Measurements from ENCODE around the gene OXGR1. TPM values are rescaled to one million over a fixed set of nuclear protein-coding genes. Genes with fewer than 3 reads are reported as not detected.

Gene OXGR1
- total and polyA plus RNA-seq, 10 of the 15 experiments (the other 5 are each of a cell fraction or from before 2014, with no cell fraction given), result 0.05 TPM; not detected in 9

DNA sequence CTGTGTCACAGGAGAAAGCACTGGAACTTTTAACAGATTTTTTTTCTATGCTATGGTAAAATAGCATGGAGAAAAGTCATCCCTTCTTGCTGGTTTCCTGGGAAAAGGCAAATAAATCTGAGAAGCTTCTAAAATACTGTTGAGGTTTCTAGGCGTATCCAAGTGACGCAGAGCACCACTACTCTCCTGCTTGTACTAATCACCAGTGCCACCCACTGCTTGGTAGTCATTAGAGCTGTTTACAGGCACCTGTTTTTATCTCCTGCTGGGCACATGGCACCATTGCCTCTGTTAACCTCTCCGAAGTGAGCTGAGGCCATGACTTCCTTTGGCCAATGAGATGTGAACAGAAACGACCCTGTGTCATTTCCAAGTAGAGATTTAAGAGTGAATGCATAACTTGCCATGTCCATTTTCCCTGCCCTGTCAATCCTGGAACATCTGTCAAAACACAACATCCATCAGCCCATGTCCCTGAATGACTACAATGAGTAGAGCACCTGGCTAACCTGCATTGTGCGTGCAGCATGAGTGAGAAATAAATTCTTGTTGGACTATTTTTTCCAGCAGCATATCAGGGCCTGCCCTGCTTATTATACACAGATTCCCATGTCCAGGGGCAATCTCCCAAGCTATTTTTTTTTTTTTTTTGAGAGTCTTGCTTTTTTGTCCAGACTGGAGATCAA, 17.3 kb upstream of the OXGR1 start:
- no peaks in the 10 kb centered on the region for H3K9me3 ChIP-seq (replicated peaks; ENCODE audit: control insufficient read depth, insufficient read depth, low read length)
- in situ Hi-C loops (cut with MboI) (no loop called here), intact Hi-C loops (cut with micrococcal nuclease; ENCODE audit: unreplicated experiment) (loop anchor here (10.0 kb wide), 1 partner anchor 793 kb away; no protein-coding TSS in a partner anchor)
- H3K4me3 ChIP-seq, result no peak overlapping the region
- BruUV-seq (replicated peaks), result no TSS peak
- RAD21 ChIA-PET (ENCODE audit: unreplicated experiment), result no interaction called here
- no peak overlapping the region for H3K27ac ChIP-seq (ENCODE audit: control insufficient read depth, insufficient read depth)
- H3K27me3 ChIP-seq (replicated peaks in 1 of 2; ENCODE audit: control insufficient read depth in 2 of 2, insufficient read depth in 2 of 2, low read length in 1 of 2), result no peaks in the 10 kb centered on the region
- H3K4me2 ChIP-seq (ENCODE audit: control insufficient read depth, insufficient read depth), result no peak overlapping the region
- TF ChIP-seq NRF1 (conservative IDR thresholded peaks at IDR 0.05; ENCODE audit: low read depth, low read length), result no peak
- no peak for TF ChIP-seq ZNF384 (IDR thresholded peaks at IDR 0.05; ENCODE audit: borderline replicate concordance, low read depth, low read length)
- no peak for TF ChIP-seq BMI1 (IDR thresholded peaks at IDR 0.05; ENCODE audit: borderline replicate concordance)
- TF ChIP-seq, protein P1, sequence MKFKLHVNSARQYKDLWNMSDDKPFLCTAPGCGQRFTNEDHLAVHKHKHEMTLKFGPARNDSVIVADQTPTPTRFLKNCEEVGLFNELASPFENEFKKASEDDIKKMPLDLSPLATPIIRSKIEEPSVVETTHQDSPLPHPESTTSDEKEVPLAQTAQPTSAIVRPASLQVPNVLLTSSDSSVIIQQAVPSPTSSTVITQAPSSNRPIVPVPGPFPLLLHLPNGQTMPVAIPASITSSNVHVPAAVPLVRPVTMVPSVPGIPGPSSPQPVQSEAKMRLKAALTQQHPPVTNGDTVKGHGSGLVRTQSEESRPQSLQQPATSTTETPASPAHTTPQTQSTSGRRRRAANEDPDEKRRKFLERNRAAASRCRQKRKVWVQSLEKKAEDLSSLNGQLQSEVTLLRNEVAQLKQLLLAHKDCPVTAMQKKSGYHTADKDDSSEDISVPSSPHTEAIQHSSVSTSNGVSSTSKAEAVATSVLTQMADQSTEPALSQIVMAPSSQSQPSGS (IDR thresholded peaks at IDR 0.05; ENCODE audit: low read length), result no peak
- no peak for ATAC-seq
- 18% methylated on average over 5 of the region's 5 CpGs for WGBS (ENCODE audit: insufficient coverage, insufficient replicate concordance, low lambda C conversion rate, missing lambda C conversion rate)
- no peaks in the 10 kb centered on the region for H3K79me2 ChIP-seq (ENCODE audit: control insufficient read depth, insufficient read depth, low read length)
- no peaks in the 10 kb centered on the region for H4K20me1 ChIP-seq (ENCODE audit: control insufficient read depth, insufficient read depth)
- CTCF ChIA-PET, result interaction anchor here (0.6 kb wide), 1 partner anchor 1351 kb away, joined by 3 read pairs; no protein-coding TSS in a partner anchor
- no peak for FAIRE-seq
- POLR2A ChIA-PET, result no interaction called here
- DNase-seq (ENCODE audit: low read depth, low spot score), result no peak
- H2AFZ ChIP-seq (ENCODE audit: control insufficient read depth, low read depth, low read length), result no peak overlapping the region
- SMC1A ChIA-PET (ENCODE audit: uncharacterized antibody, unreplicated experiment), result interaction anchor here (0.6 kb wide), 1 partner anchor 1106 kb away, joined by 3 read pairs; no protein-coding TSS in a partner anchor
- H3K9ac ChIP-seq (ENCODE audit: control insufficient read depth, insufficient read depth, low read length), result no peak overlapping the region
- H3K4me1 ChIP-seq (ENCODE audit: control insufficient read depth, insufficient read depth, low read length), result no peaks in the 10 kb centered on the region
- no peaks in the 10 kb centered on the region for H3K36me3 ChIP-seq (ENCODE audit: control insufficient read depth in 2 of 2, insufficient read depth in 2 of 2, low read length in 1 of 2)

DNA sequence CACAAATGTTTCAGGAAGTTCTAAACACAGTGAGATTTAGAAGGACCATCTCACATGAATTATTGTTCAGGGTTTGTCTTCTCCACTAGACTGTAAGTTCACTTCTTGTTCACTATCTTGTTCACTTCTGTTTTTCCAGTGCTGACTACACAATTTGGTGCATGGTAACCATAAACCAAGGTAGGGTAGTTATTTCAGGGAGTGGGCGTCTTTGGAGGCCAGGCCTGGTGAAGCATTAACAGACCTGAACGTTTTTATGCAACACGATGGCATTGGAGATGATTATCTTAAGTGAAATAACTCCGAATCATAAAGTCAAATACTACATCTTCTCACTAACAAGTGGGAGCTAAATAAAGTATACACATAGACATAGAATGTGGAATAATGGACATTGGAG, 14.4 kb upstream of the OXGR1 start:
- H3K27ac ChIP-seq (ENCODE audit: control insufficient read depth, insufficient read depth), result no peak overlapping the region
- ATAC-seq (no peak), FAIRE-seq (no peak), DNase-seq (ENCODE audit: low read depth, low spot score) (no peak)
- SMC1A ChIA-PET (ENCODE audit: uncharacterized antibody, unreplicated experiment), result no interaction called here
- RAD21 ChIA-PET (ENCODE audit: unreplicated experiment), result no interaction called here
- no peak for TF ChIP-seq KAT2A (conservative IDR thresholded peaks at IDR 0.05; ENCODE audit: control insufficient read depth, low read depth, low read length)
- TF ChIP-seq SMARCA5 (IDR thresholded peaks at IDR 0.05), result no peak
- TF ChIP-seq KDM1A (IDR thresholded peaks at IDR 0.05; ENCODE audit: borderline replicate concordance), result no peak
- TF ChIP-seq, protein P2, sequence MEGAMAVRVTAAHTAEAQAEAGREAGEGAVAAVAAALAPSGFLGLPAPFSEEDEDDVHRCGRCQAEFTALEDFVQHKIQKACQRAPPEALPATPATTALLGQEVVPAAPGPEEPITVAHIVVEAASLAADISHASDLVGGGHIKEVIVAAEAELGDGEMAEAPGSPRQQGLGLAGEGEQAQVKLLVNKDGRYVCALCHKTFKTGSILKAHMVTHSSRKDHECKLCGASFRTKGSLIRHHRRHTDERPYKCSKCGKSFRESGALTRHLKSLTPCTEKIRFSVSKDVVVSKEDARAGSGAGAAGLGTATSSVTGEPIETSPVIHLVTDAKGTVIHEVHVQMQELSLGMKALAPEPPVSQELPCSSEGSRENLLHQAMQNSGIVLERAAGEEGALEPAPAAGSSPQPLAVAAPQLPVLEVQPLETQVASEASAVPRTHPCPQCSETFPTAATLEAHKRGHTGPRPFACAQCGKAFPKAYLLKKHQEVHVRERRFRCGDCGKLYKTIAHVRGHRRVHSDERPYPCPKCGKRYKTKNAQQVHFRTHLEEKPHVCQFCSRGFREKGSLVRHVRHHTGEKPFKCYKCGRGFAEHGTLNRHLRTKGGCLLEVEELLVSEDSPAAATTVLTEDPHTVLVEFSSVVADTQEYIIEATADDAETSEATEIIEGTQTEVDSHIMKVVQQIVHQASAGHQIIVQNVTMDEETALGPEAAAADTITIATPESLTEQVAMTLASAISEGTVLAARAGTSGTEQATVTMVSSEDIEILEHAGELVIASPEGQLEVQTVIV (IDR thresholded peaks at IDR 0.05; ENCODE audit: borderline replicate concordance, partially characterized antibody), result no peak
- no peak for TF ChIP-seq CHD4 (IDR thresholded peaks at IDR 0.05)
- TF ChIP-seq BHLHE40 (IDR thresholded peaks at IDR 0.05; ENCODE audit: borderline replicate concordance in 1 of 2, low read depth in 2 of 2, low read length in 1 of 2), result no peak
- in situ Hi-C loops (cut with MboI) (no loop called here), intact Hi-C loops (cut with micrococcal nuclease; ENCODE audit: unreplicated experiment) (no loop called here)
- H3K36me3 ChIP-seq (ENCODE audit: control insufficient read depth in 2 of 2, insufficient read depth in 2 of 2, low read length in 1 of 2), result no peaks in the 10 kb centered on the region
- H3K9ac ChIP-seq (ENCODE audit: control insufficient read depth, insufficient read depth, low read length), result no peak overlapping the region
- H2AFZ ChIP-seq (ENCODE audit: control insufficient read depth, low read depth, low read length), result no peak overlapping the region
- POLR2A ChIA-PET, result no interaction called here
- CTCF ChIA-PET, result interaction anchor here (1.0 kb wide), 1 partner anchor 12 kb away, joined by 3 read pairs; no protein-coding TSS in a partner anchor
- no peaks in the 10 kb centered on the region for H3K79me2 ChIP-seq (ENCODE audit: control insufficient read depth, insufficient read depth, low read length)
- no TSS peak for BruUV-seq (replicated peaks)
- H3K4me2 ChIP-seq (ENCODE audit: control insufficient read depth, insufficient read depth), result no peak overlapping the region
- 8% methylated on average over 4 of the region's 4 CpGs for WGBS (ENCODE audit: insufficient coverage, insufficient replicate concordance, low lambda C conversion rate, missing lambda C conversion rate)
- H3K27me3 ChIP-seq (replicated peaks in 1 of 2; ENCODE audit: control insufficient read depth in 2 of 2, insufficient read depth in 2 of 2, low read length in 1 of 2), result no peaks in the 10 kb centered on the region
- H3K9me3 ChIP-seq (replicated peaks; ENCODE audit: control insufficient read depth, insufficient read depth, low read length), result no peaks in the 10 kb centered on the region
- no peaks in the 10 kb centered on the region for H4K20me1 ChIP-seq (ENCODE audit: control insufficient read depth, insufficient read depth)
- H3K4me3 ChIP-seq, result no peak overlapping the region
- H3K4me1 ChIP-seq (ENCODE audit: control insufficient read depth, insufficient read depth, low read length), result no peaks in the 10 kb centered on the region
